Stimulated activated naive CD4-positive, alpha-beta T cell treated with Interleukin-2 at 50 U/mL for 16 hours (primary cell): ENCODE data around the gene C15orf39.
"Not testable (repeated sequence)": the region's sequence is repeated elsewhere in the genome, so short reads cannot be mapped to it uniquely, and the experiment has no call there.

Experiments used
- DNase-seq: peaks from one replicate; lab custom pipeline; 2025; lab: John Stamatoyannopoulos, UW

C15orf39 gene

GRCh38 chr15:75212200-75212858 is 10.6 kb downstream of the C15orf39 start:
- DNase-seq, result no peak

GRCh38 chr15:75213212-75213767 is 11.6 kb downstream of the C15orf39 start:
- no peak for DNase-seq

- DNase-seq, result no peak
Observed at GRCh38 chr15:75213768-75214221, 12.1 kb downstream of the C15orf39 start.

GRCh38 chr15:75214293-75215096 is 12.8 kb downstream of the C15orf39 start:
- DNase-seq, result no peak

- DNase-seq, result no peak
Observed at GRCh38 chr15:75215107-75216004, 13.7 kb downstream of the C15orf39 start.

GRCh38 chr15:75217012-75217411 is 15.3 kb downstream of the C15orf39 start:
- no peak for DNase-seq

- not testable (repeated sequence) for DNase-seq
Observed at GRCh38 chr15:75217574-75217973, 15.9 kb downstream of the C15orf39 start.

GRCh38 chr15:75219507-75219929 is 17.8 kb downstream of the C15orf39 start:
- DNase-seq, result not testable (repeated sequence)

- DNase-seq, result no peak
Observed at GRCh38 chr15:75223688-75224087, 22.0 kb downstream of the C15orf39 start.

GRCh38 chr15:75224281-75224680 is 22.6 kb downstream of the C15orf39 start:
- no peak for DNase-seq

GRCh38 chr15:75225102-75225836 is 23.6 kb downstream of the C15orf39 start:
- DNase-seq, result not testable (repeated sequence)

GRCh38 chr15:75225951-75226732 is 24.5 kb downstream of the C15orf39 start:
- DNase-seq, result no peak

- DNase-seq, result not testable (repeated sequence)
Observed at GRCh38 chr15:75227112-75227511, 25.4 kb downstream of the C15orf39 start.

- no peak for DNase-seq
Observed at GRCh38 chr15:75227663-75228280, 26.1 kb downstream of the C15orf39 start.

- no peak for DNase-seq
Observed at GRCh38 chr15:75228787-75229186, 27.1 kb downstream of the C15orf39 start.

GRCh38 chr15:75229191-75230015 is 27.7 kb downstream of the C15orf39 start:
- no peak for DNase-seq

GRCh38 chr15:75230016-75230343 is 28.3 kb downstream of the C15orf39 start:
- no peak for DNase-seq

- DNase-seq, result no peak
Observed at GRCh38 chr15:75230551-75231371, 29.1 kb downstream of the C15orf39 start.
